ENCODE results near the gene KLF6.

Gene KLF6

GRCh38 chr10:3784510-3785250 lies at the start of gene KLF6:
TSS of gene KLF6 (minus strand) at chr10:3785209. CDS start at chr10:3785014, 195 bp downstream.
- no peak for DNase-seq

- DNase-seq = no peak
Measured at GRCh38 chr10:3834404-3834803, 49.4 kb upstream of the KLF6 start.

GRCh38 chr10:3833046-3833445 lies 48.0 kb upstream of the KLF6 start:
- no peak for DNase-seq

GRCh38 chr10:3832022-3832786 lies 47.2 kb upstream of the KLF6 start:
- DNase-seq = no peak

- no peak for DNase-seq
Measured at GRCh38 chr10:3831608-3832007, 46.6 kb upstream of the KLF6 start.

- no peak for DNase-seq
Measured at GRCh38 chr10:3830946-3831345, 45.9 kb upstream of the KLF6 start.

GRCh38 chr10:3829156-3830050 lies 44.4 kb upstream of the KLF6 start:
- DNase-seq = no peak

GRCh38 chr10:3828404-3829155 lies 43.6 kb upstream of the KLF6 start:
- peak; percentile 60 for DNase-seq

- no peak for DNase-seq
Measured at GRCh38 chr10:3827768-3828403, 42.9 kb upstream of the KLF6 start.

GRCh38 chr10:3827266-3827665 lies 42.3 kb upstream of the KLF6 start:
- no peak for DNase-seq

GRCh38 chr10:3825862-3826351 lies 40.9 kb upstream of the KLF6 start:
- no peak for DNase-seq

GRCh38 chr10:3825244-3825643 lies 40.2 kb upstream of the KLF6 start:
- DNase-seq = no peak

GRCh38 chr10:3822541-3823330 lies 37.7 kb upstream of the KLF6 start:
- DNase-seq = no peak

- no peak for DNase-seq
Measured at GRCh38 chr10:3820255-3820654, 35.2 kb upstream of the KLF6 start.

- DNase-seq = no peak
Measured at GRCh38 chr10:3816995-3817394, 32.0 kb upstream of the KLF6 start.

GRCh38 chr10:3814838-3815220 lies 29.8 kb upstream of the KLF6 start:
- DNase-seq = no peak

GRCh38 chr10:3813986-3814837 lies 29.2 kb upstream of the KLF6 start:
- peak; percentile 10 for DNase-seq

- no peak for DNase-seq
Measured at GRCh38 chr10:3813267-3813666, 28.3 kb upstream of the KLF6 start.

- no peak for DNase-seq
Measured at GRCh38 chr10:3812141-3812540, 27.1 kb upstream of the KLF6 start.

GRCh38 chr10:3811291-3811870 lies 26.4 kb upstream of the KLF6 start:
- peak; percentile 82 for DNase-seq
